HCEC 1CT (cell line): ENCODE results near the gene PHLDA3.
"Not testable (repeated sequence)": the region's sequence is repeated elsewhere in the genome, so short reads cannot be mapped to it uniquely, and the experiment has no call there.

Experiments
- DNase-seq: peaks from one replicate; pipeline ENCODE4 v3.0.0-alpha.2; 2017

PHLDA3 gene

GRCh38 chr1:201485184-201485774, 16.3 kb upstream of the PHLDA3 start:
- no peak for DNase-seq

GRCh38 chr1:201483373-201483949, 14.5 kb upstream of the PHLDA3 start:
- no peak for DNase-seq

GRCh38 chr1:201482755-201483154, 13.8 kb upstream of the PHLDA3 start:
- no peak for DNase-seq

DNA sequence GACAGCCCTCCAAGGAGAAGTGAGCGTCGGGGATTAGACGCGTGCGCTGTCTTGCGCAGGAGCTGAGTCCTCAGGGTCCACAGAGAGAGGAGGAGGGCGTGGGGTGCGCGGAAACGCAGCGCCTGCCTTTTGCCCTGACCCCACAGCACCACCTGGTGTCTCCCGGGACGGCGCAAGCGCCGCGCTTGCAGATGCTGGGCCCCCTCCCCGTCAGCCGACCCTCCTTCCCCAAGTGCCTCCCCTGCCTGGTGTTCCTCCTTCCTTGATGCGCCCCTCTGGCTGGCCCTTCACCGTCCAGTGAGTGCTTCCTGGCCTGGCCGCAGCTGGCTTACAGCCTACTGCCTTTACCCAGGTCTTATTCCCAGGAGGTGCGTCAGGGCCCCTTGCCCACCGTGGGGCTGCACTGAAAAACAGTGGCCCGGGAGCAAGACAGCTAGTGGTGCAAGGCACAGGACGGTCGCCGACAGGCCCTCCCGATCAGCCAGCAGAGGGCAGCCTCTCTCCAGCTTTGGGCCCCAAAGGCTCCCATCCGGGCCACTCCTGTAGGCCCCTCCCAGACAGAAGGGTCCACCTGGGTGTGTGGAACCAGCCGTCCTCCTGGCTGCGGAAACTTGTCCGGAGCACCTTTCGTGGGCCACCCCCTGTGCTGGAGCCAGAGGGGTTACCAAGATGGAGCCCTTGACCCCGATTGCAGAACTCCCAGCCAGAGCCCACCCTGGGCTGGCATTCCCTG, 12.9 kb upstream of the PHLDA3 start:
- peak; percentile 77 for DNase-seq

DNA sequence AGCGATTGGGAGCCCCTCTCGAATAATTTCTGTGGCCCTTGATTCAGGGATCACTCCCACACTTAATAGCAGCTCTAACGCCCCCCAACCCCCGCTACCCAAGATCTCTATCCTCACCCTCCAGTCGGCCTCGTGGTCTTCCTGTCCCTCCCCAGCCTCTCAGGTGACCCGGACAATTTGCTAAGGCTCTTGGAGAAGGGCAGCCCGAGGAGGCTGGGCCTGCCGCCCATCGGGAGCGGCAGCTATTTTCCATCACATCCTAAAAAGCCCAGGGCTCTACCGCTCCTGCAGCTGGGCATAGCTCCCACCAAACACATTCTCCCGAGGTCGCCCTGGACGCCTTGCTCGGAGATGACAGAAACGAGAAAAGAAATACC, 12.0 kb upstream of the PHLDA3 start:
- DNase-seq, result no peak

- DNase-seq, result peak; percentile 77
Observed at GRCh38 chr1:201480231-201481003, 11.4 kb upstream of the PHLDA3 start.

- no peak for DNase-seq
Observed at GRCh38 chr1:201479201-201479730, 10.3 kb upstream of the PHLDA3 start.

DNA sequence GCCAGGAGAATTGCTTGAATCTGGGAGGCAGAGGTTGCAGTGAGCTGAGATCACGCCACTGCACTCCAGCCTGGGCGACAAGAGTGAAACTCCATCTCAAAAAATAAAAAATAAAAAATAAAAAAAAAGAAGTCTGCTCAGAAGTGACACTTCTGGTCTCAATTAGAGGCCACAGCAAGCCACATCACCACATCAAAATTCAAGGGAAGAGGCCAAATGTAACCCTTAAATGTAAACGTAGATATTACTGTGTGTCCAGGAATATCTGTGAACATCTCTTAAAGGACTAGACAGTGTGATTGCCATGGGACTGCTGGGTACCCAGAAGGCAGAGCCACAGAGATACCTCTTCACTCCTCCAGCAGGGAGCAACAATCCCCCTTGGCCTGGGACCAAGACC, 9.7 kb upstream of the PHLDA3 start:
- not testable (repeated sequence) for DNase-seq

GRCh38 chr1:201476670-201477344, 7.8 kb upstream of the PHLDA3 start:
- DNase-seq, result no peak

GRCh38 chr1:201475915-201476669, 7.1 kb upstream of the PHLDA3 start:
- no peak for DNase-seq

GRCh38 chr1:201475130-201475529, 6.1 kb upstream of the PHLDA3 start:
- no peak for DNase-seq

DNA sequence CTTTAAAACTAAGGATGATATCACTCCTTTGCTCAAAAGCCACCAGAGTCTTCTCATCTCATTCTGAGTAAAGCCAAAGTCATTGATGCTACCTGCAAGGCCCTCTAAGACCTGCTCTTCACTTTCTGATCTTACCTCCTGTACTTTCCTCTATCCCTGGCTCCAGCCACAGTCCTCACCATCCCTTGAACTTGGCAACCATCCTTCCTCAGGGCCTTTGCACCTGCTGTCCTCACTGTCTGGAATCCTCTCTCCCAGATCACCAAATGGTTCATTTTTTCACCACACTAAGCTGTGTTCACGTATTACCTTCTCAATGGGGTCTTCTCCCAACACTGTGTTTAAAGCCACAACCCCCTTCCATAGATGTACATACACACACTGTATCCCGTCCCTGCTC, 4.3 kb upstream of the PHLDA3 start:
- no peak for DNase-seq

GRCh38 chr1:201472321-201472720, 3.3 kb upstream of the PHLDA3 start:
- not testable (repeated sequence) for DNase-seq

- DNase-seq, result peak; percentile 83
Observed at GRCh38 chr1:201471772-201472171, 2.8 kb upstream of the PHLDA3 start.

GRCh38 chr1:201470581-201470980, 1.6 kb upstream of the PHLDA3 start:
- DNase-seq, result no peak

- no peak for DNase-seq
Observed at GRCh38 chr1:201469645-201470074, 672 bp upstream of the PHLDA3 start.

DNA sequence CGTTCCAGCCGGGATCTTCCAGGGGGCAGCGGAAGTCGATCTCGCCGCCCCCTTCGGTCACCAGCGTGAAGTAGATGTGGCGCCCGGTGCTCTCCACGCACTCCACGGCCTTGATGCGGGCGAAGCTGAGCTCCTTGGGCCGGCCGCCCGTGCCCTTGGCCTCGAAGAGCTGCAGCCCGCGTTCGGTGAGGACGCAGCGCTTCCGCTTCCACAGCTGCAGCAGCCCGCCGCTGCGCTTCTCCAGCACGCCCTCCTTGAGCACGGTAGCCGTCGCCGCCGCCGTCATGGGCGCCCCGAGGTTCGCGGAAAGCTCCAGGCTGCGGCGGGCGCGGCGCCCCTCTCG, 516 bp downstream of the PHLDA3 start:
- no peak for DNase-seq

DNA sequence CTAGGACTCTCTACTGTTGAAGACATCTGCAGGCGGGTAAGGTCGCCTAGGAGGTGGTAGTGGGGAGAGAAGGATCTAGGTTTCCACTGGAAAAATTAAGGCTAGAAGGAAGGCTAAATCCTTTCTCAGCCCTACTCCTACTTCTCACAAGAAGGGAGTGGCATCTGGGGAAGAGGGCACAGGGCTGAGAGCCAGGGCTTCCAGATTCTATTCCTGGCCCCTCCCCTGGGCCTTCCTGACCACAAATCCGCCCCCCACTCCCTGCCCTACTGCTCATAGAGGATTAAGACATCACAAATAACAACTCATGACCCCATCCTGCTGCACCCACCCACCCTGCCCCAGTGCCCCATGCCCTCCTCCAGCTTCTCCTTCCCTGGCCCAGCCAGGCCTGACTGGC, 2.5 kb downstream of the PHLDA3 start:
- DNase-seq, result no peak

DNA sequence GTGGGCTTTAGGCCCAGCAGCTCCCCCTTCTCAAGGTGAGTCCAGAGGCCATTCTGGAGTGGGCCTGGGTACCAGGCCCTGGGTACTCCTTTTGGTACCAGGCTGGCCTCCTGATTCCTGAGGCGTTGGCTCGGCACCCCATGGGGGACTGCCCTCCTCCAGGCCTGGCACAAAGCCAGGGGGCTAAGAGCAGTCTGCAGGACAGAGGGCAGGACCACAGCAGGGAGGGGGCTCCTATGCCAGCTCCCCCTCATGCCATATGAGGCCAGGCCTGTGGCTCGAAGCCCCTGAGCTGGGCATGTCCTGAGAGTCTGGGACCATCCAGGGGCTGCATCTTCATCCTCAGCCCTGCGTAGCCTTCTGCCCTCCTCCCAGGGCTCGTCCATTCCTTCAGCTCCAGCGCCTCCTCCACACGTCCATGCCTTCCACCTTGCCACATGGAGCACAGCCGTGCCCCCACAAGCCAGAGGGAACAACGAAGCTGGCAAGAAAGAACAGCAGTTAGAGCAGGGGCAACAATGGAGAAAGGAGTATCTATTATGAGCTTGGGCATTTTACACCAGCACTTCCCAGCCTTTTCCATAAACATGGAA, 3.2 kb downstream of the PHLDA3 start:
- DNase-seq, result no peak

- peak; percentile 54 for DNase-seq
Observed at GRCh38 chr1:201463071-201463552, 5.9 kb downstream of the PHLDA3 start.

GRCh38 chr1:201461645-201462441, 7.1 kb downstream of the PHLDA3 start:
- DNase-seq, result peak; percentile 99
